OCI-LY1 (cell line): ENCODE data around the gene LRIG1.

Experiments used
- H2AFZ ChIP-seq: fragments of 200-600 bp; sonication (generic), shearing (Covaris generic); 2 replicates; pipeline ENCODE4 v1.6.0; 2014; ENCODE audit warnings: antibody characterized with exemption, mild to moderate bottlenecking, low read length
- H3F3A ChIP-seq: fragments of 200-600 bp; sonication (generic), shearing (Covaris generic); 2 replicates; pipeline ENCODE4 v1.6.0; 2014; ENCODE audit warnings: mild to moderate bottlenecking, antibody characterized with exemption, low read length, moderate library complexity; ENCODE audit not compliant: insufficient read depth
- H3K27ac ChIP-seq: fragments of 200-600 bp; sonication (generic); 2 replicates; pipeline ENCODE4 v1.5.1; 2014; ENCODE audit warnings: low read length, mixed run types, mild to moderate bottlenecking, low read depth; ENCODE audit not compliant: poor library complexity, severe bottlenecking
- H3K27me3 ChIP-seq: fragments of 200-600 bp; sonication (generic); 2 replicates; pipeline ENCODE4 v1.6.0; 2014; ENCODE audit warnings: antibody characterized with exemption, mild to moderate bottlenecking, low read length, moderate library complexity; ENCODE audit not compliant: insufficient read depth
- H3K36me3 ChIP-seq: fragments of 200-600 bp; sonication (generic); 2 replicates; pipeline ENCODE4 v1.6.1; 2014; ENCODE audit warnings: mild to moderate bottlenecking, antibody characterized with exemption, low read length, moderate library complexity, mixed read lengths; ENCODE audit not compliant: insufficient read depth
- H3K4me1 ChIP-seq: fragments of 200-600 bp; sonication (generic); 2 replicates; pipeline ENCODE4 v1.5.1; 2014; ENCODE audit warnings: mild to moderate bottlenecking, low read length, moderate library complexity; ENCODE audit not compliant: insufficient read depth, severe bottlenecking
- H3K4me2 ChIP-seq: fragments of 200-600 bp; sonication (generic), shearing (Covaris generic); 2 replicates; pipeline ENCODE4 v1.6.1; 2014; ENCODE audit warnings: low read length
- H3K4me3 ChIP-seq: fragments of 200-600 bp; sonication (generic); 2 replicates; pipeline ENCODE4 v1.5.1; 2014; ENCODE audit warnings: low read length, low read depth, mild to moderate bottlenecking, mixed read lengths; ENCODE audit not compliant: poor library complexity, severe bottlenecking
- H3K79me2 ChIP-seq: fragments of 200-600 bp; shearing (Covaris generic); 2 replicates; pipeline ENCODE4 v1.6.1; 2016; ENCODE audit warnings: mixed run types, low read length, mixed read lengths; ENCODE audit not compliant: insufficient read depth
- H3K9ac ChIP-seq: fragments of 200-600 bp; sonication (generic), shearing (Covaris generic); 2 replicates; pipeline ENCODE4 v1.6.1; 2014; ENCODE audit warnings: mild to moderate bottlenecking, low read length, mixed read lengths
- H3K9me2 ChIP-seq: fragments of 200-600 bp; sonication (generic), shearing (Covaris generic); 2 replicates; pipeline ENCODE4 v1.6.1; 2014; ENCODE audit warnings: low read depth, mild to moderate bottlenecking, low read length, mixed read lengths
- H3K9me3 ChIP-seq: fragments of 200-600 bp; shearing (Covaris generic); 2 replicates; pipeline ENCODE4 v1.6.1; 2014; ENCODE audit warnings: low read length, mixed read lengths
- H4K20me1 ChIP-seq: fragments of 200-600 bp; sonication (generic), shearing (Covaris generic); 2 replicates; pipeline ENCODE4 v1.6.0; 2016; ENCODE audit warnings: mild to moderate bottlenecking, low read length; ENCODE audit not compliant: insufficient read depth
- EZH2 ChIP-seq: fragments of 200-600 bp; sonication (generic), shearing (Covaris generic); IDR thresholded peaks from 2 replicates; pipeline ENCODE4 v1.8.0; 2017; ENCODE audit warnings: borderline replicate concordance, mixed run types, mild to moderate bottlenecking, antibody characterized with exemption, low read length, moderate library complexity, mixed read lengths
- TF ChIP-seq, protein P1 (sequence below): fragments of 200-600 bp; sonication (generic), shearing (Covaris generic); IDR thresholded peaks from 2 replicates; pipeline ENCODE4 v1.5.1; 2017; ENCODE audit warnings: mild to moderate bottlenecking, antibody characterized with exemption, low read length, moderate library complexity, mixed read lengths

The LRIG1 gene

DNA sequence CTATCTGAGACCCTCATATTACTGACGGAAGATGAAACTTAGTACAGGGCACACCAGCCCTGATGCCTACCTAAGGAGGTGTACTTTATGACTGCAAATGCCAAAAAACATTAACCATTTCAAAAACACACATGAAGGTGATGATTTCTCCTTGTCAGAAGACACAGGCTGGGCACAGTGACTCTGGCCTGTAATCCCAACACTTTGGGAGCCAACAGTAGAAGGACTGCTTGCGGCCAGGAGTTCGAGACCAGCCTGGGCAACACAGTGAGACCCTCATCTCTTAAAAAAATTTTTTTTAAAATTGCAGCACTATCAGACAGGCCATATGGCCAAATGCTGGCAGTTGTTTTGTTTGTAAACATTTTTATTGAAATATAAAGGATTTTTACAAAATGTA is 73.5 kb downstream of the LRIG1 start:
- H2AFZ ChIP-seq, result no peak overlapping the region
- H3K27ac ChIP-seq, result no peak overlapping the region
- no peaks in the 10 kb centered on the region for H3F3A ChIP-seq
- H3K4me2 ChIP-seq, result no peak overlapping the region
- H3K9me3 ChIP-seq, result no peaks in the 10 kb centered on the region
- no peaks in the 10 kb centered on the region for H3K79me2 ChIP-seq
- H4K20me1 ChIP-seq, result no peaks in the 10 kb centered on the region
- H3K36me3 ChIP-seq, result no peaks in the 10 kb centered on the region
- TF ChIP-seq, protein P1, sequence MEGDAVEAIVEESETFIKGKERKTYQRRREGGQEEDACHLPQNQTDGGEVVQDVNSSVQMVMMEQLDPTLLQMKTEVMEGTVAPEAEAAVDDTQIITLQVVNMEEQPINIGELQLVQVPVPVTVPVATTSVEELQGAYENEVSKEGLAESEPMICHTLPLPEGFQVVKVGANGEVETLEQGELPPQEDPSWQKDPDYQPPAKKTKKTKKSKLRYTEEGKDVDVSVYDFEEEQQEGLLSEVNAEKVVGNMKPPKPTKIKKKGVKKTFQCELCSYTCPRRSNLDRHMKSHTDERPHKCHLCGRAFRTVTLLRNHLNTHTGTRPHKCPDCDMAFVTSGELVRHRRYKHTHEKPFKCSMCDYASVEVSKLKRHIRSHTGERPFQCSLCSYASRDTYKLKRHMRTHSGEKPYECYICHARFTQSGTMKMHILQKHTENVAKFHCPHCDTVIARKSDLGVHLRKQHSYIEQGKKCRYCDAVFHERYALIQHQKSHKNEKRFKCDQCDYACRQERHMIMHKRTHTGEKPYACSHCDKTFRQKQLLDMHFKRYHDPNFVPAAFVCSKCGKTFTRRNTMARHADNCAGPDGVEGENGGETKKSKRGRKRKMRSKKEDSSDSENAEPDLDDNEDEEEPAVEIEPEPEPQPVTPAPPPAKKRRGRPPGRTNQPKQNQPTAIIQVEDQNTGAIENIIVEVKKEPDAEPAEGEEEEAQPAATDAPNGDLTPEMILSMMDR, result no peak
- TF ChIP-seq EZH2, result no peak
- H3K9ac ChIP-seq, result no peak overlapping the region
- no peak overlapping the region for H3K4me3 ChIP-seq
- no peaks in the 10 kb centered on the region for H3K9me2 ChIP-seq
- H3K4me1 ChIP-seq, result no peaks in the 10 kb centered on the region
- no peaks in the 10 kb centered on the region for H3K27me3 ChIP-seq

DNA sequence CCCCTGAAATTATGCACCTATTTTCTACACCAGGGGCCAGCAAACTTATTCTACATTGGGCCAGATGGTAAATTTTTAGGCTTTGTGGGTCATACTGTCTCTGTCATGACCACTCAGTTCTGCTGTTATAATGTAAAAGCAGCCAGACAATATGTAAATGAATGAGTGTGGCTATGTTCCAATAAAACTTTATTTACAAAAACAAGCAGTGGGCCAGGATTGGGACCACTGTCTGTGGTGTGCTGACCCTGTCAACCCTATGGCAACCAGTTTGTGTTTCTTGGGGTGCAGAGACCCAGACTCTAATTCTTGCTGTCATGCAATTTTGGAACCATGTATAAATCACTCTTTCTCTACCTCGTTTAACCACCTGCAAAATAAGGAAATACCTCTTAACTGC is 74.7 kb downstream of the LRIG1 start:
- no peak overlapping the region for H2AFZ ChIP-seq
- H3K9me2 ChIP-seq, result no peaks in the 10 kb centered on the region
- H3K4me3 ChIP-seq, result no peak overlapping the region
- no peaks in the 10 kb centered on the region for H3K79me2 ChIP-seq
- no peak overlapping the region for H3K4me2 ChIP-seq
- H3K9me3 ChIP-seq, result no peaks in the 10 kb centered on the region
- no peak overlapping the region for H3K27ac ChIP-seq
- no peaks in the 10 kb centered on the region for H3K4me1 ChIP-seq
- no peak overlapping the region for H3K9ac ChIP-seq
- no peaks in the 10 kb centered on the region for H3K27me3 ChIP-seq
- no peaks in the 10 kb centered on the region for H3K36me3 ChIP-seq
- TF ChIP-seq, protein P1, result no peak
- TF ChIP-seq EZH2, result no peak
- H4K20me1 ChIP-seq, result no peaks in the 10 kb centered on the region
- no peaks in the 10 kb centered on the region for H3F3A ChIP-seq

DNA sequence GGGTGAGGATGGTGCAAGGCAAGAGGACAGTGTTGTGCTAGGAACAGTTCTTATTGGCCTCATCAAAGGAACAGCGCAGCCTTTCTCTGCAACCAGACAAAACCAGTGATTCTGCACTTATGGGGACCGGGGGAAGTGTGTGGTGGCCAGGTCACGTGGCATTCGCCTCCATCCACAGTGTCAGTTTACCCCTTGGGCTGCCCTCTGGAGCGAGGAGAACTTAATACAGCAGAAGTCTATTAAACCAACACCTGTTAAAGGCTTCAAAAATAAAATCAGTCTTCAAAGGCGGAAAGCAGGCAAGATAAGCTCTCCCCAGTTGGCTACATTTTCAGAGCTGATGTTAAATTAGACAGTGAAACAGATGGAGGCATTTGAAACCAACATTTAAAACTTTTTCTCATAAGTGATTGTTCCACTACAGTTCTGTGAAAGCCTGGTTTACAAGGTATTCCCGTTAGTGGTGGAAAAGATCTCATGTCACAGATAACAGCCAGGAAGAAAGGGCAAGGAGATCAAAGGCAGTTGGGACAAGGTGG is 75.2 kb downstream of the LRIG1 start:
- no peaks in the 10 kb centered on the region for H3K9me3 ChIP-seq
- H3K36me3 ChIP-seq, result no peaks in the 10 kb centered on the region
- no peak overlapping the region for H3K4me2 ChIP-seq
- H3K79me2 ChIP-seq, result no peaks in the 10 kb centered on the region
- H3K9me2 ChIP-seq, result no peaks in the 10 kb centered on the region
- no peak for TF ChIP-seq EZH2
- TF ChIP-seq, protein P1, result no peak
- H3K27ac ChIP-seq, result no peak overlapping the region
- H3K4me3 ChIP-seq, result no peak overlapping the region
- no peaks in the 10 kb centered on the region for H4K20me1 ChIP-seq
- H2AFZ ChIP-seq, result no peak overlapping the region
- no peaks in the 10 kb centered on the region for H3F3A ChIP-seq
- H3K9ac ChIP-seq, result no peak overlapping the region
- H3K27me3 ChIP-seq, result no peaks in the 10 kb centered on the region
- H3K4me1 ChIP-seq, result no peaks in the 10 kb centered on the region
